ENCODE data around the gene TAT.

- TF ChIP-seq, protein P1, sequence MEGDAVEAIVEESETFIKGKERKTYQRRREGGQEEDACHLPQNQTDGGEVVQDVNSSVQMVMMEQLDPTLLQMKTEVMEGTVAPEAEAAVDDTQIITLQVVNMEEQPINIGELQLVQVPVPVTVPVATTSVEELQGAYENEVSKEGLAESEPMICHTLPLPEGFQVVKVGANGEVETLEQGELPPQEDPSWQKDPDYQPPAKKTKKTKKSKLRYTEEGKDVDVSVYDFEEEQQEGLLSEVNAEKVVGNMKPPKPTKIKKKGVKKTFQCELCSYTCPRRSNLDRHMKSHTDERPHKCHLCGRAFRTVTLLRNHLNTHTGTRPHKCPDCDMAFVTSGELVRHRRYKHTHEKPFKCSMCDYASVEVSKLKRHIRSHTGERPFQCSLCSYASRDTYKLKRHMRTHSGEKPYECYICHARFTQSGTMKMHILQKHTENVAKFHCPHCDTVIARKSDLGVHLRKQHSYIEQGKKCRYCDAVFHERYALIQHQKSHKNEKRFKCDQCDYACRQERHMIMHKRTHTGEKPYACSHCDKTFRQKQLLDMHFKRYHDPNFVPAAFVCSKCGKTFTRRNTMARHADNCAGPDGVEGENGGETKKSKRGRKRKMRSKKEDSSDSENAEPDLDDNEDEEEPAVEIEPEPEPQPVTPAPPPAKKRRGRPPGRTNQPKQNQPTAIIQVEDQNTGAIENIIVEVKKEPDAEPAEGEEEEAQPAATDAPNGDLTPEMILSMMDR (IDR thresholded peaks at IDR 0.05), result no peak
- no peak for TF ChIP-seq POLR2A (IDR thresholded peaks at IDR 0.05)
- TF ChIP-seq EP300 (IDR thresholded peaks at IDR 0.05), result no peak
These were observed 45.2 kb upstream of the TAT start for GRCh38 chr16:71622088-71622487.
